BJ (cell line): ENCODE measurements around the gene DIAPH3. TPM values are rescaled to one million over a fixed set of nuclear protein-coding genes. Genes with fewer than 3 reads are reported as not detected.
"Not testable (repeated sequence)": the region's sequence is repeated elsewhere in the genome, so short reads cannot be mapped to it uniquely, and the experiment has no call there.

Experiments
- CTCF ChIA-PET: fragments of 350-600 bp; formaldehyde crosslinking; extraction: SDS; loops from one replicate; lab custom pipeline; 2021; ENCODE audit warnings: antibody characterized with exemption, inconsistent platforms; lab: Yijun Ruan, JAX
- POLR2A ChIA-PET: fragments of 300-600 bp; sonication (Branson Sonifier 250); formaldehyde crosslinking; extraction: SDS; loops from one replicate; lab custom pipeline; 2021; ENCODE audit warnings: antibody characterized with exemption; lab: Charles Lee
- DNase-seq: peaks from one replicate; pipeline ENCODE4 v3.0.0-alpha.2; 2011; ENCODE audit warnings: low read depth
- H3K27me3 ChIP-seq: 2 replicates; pipeline ENCODE4 v1.6.0; 2011; ENCODE audit warnings: low read length; ENCODE audit not compliant: control insufficient read depth, insufficient read depth
- H3K36me3 ChIP-seq: 2 replicates; pipeline ENCODE4 v1.5.1; 2011; ENCODE audit warnings: low read length; ENCODE audit not compliant: control insufficient read depth, insufficient read depth
- H3K4me3 ChIP-seq: 2 replicates; pipeline ENCODE4 v1.5.1; 2011; ENCODE audit warnings: low read depth, mild to moderate bottlenecking, control low read depth, low read length
- CTCF ChIP-seq: IDR thresholded peaks from 2 replicates; pipeline ENCODE4 v1.5.1; 2011; ENCODE audit warnings: low read depth, mild to moderate bottlenecking, control low read depth, inconsistent platforms, low read length, moderate library complexity; ENCODE audit not compliant: insufficient read depth
- polyA plus RNA-seq: library from polyadenylated mRNA; depleted of rRNA; stranded (reverse); fragments of >200 nt; gene quantifications from 2 replicates; pipeline ENCODE4 v1.2.3, GENCODE V29; 2011

Gene DIAPH3
- polyA plus RNA-seq, 1 experiment: 8.5 TPM

GRCh38 chr13:60095300-60095699 is 68.4 kb downstream of the DIAPH3 start:
- no peak for DNase-seq
- ChIA-PET POLR2A (interaction anchor here (0.5 kb wide), 1 partner anchor 17 kb away, joined by 3 read pairs; no protein-coding TSS in a partner anchor), CTCF (interaction anchor here (0.8 to 1.6 kb wide), 2 partner anchors 11 to 21 kb away, joined by 3 read pairs; no protein-coding TSS in a partner anchor)
- H3K27me3 ChIP-seq: no peaks in the 10 kb centered on the region
- H3K4me3 ChIP-seq: no peak overlapping the region
- no peak for TF ChIP-seq CTCF
- H3K36me3 ChIP-seq: no peaks in the 10 kb centered on the region

GRCh38 chr13:60094385-60095088 is 69.2 kb downstream of the DIAPH3 start:
- no peak for TF ChIP-seq CTCF
- no peaks in the 10 kb centered on the region for H3K36me3 ChIP-seq
- H3K27me3 ChIP-seq: no peaks in the 10 kb centered on the region
- ChIA-PET POLR2A (interaction anchor here (0.5 kb wide), 1 partner anchor 18 kb away, joined by 3 read pairs; no protein-coding TSS in a partner anchor), CTCF (interaction anchor here (0.8 to 1.6 kb wide), 2 partner anchors 11 to 20 kb away, joined by 3 read pairs; no protein-coding TSS in a partner anchor)
- no peak overlapping the region for H3K4me3 ChIP-seq
- DNase-seq: no peak

GRCh38 chr13:60093425-60094019 is 70.2 kb downstream of the DIAPH3 start:
- POLR2A ChIA-PET: no interaction called here
- CTCF ChIA-PET: interaction anchor here (1.4 to 1.6 kb wide), 2 partner anchors 8 to 12 kb away, joined by 3 read pairs; no protein-coding TSS in a partner anchor

GRCh38 chr13:60091573-60091972 is 72.2 kb downstream of the DIAPH3 start:
- Histone ChIP-seq H3K36me3 (no peaks in the 10 kb centered on the region), H3K4me3 (no peak overlapping the region), H3K27me3 (no peaks in the 10 kb centered on the region)
- no peak for TF ChIP-seq CTCF
- ChIA-PET POLR2A (no interaction called here), CTCF (interaction anchor here (0.6 kb wide), 1 partner anchor 170 kb away, joined by 3 read pairs; no protein-coding TSS in a partner anchor)
- no peak for DNase-seq

More at GRCh38 chr13:60093425-60094019, 70.2 kb downstream of the DIAPH3 start:
- TF ChIP-seq CTCF: no peak
- Histone ChIP-seq H3K27me3 (no peaks in the 10 kb centered on the region), H3K4me3 (no peak overlapping the region), H3K36me3 (no peaks in the 10 kb centered on the region)
- DNase-seq: no peak

- ChIA-PET POLR2A (no interaction called here), CTCF (no interaction called here)
- no peak overlapping the region for H3K4me3 ChIP-seq
- no peaks in the 10 kb centered on the region for H3K36me3 ChIP-seq
- DNase-seq: peak; percentile 13
- H3K27me3 ChIP-seq: no peaks in the 10 kb centered on the region
- TF ChIP-seq CTCF: no peak
Measured at GRCh38 chr13:60090574-60090973, 73.2 kb downstream of the DIAPH3 start.

- CTCF ChIA-PET, DNase-seq, POLR2A ChIA-PET, H3K36me3 ChIP-seq, H3K4me3 ChIP-seq, H3K27me3 ChIP-seq: not testable (repeated sequence)
Measured at GRCh38 chr13:60083780-60084179, 79.9 kb downstream of the DIAPH3 start.
